GM19455 (cell line): ENCODE results near the gene MRC2.

Experiments
- ATAC-seq: cut with Tn5 transposase; IDR thresholded peaks from one replicate; pipeline ENCODE4 v1.9.1; 2021; ENCODE audit not compliant: unreplicated experiment

The MRC2 gene

GRCh38 chr17:62631086-62631935 lies 3.8 kb downstream of the MRC2 start:
- no peak for ATAC-seq

- no peak for ATAC-seq
Observed at GRCh38 chr17:62631936-62632924, 4.8 kb downstream of the MRC2 start.

GRCh38 chr17:62637809-62638208 lies 10.3 kb downstream of the MRC2 start:
- ATAC-seq, result no peak

- no peak for ATAC-seq
Observed at GRCh38 chr17:62641153-62641552, 13.7 kb downstream of the MRC2 start.

- no peak for ATAC-seq
Observed at GRCh38 chr17:62641951-62642350, 14.5 kb downstream of the MRC2 start.

- ATAC-seq, result no peak
Observed at GRCh38 chr17:62643496-62643895, 16.0 kb downstream of the MRC2 start.

GRCh38 chr17:62644487-62645173 lies 17.2 kb downstream of the MRC2 start:
- ATAC-seq, result no peak

- no peak for ATAC-seq
Observed at GRCh38 chr17:62648251-62648955, 20.9 kb downstream of the MRC2 start.

GRCh38 chr17:62648956-62649294 lies 21.5 kb downstream of the MRC2 start:
- no peak for ATAC-seq

- ATAC-seq, result no peak
Observed at GRCh38 chr17:62649570-62649969, 22.1 kb downstream of the MRC2 start.

- ATAC-seq, result no peak
Observed at GRCh38 chr17:62650587-62650986, 23.1 kb downstream of the MRC2 start.

- ATAC-seq, result no peak
Observed at GRCh38 chr17:62652251-62653001, 25.0 kb downstream of the MRC2 start.

- ATAC-seq, result peak; percentile 85
Observed at GRCh38 chr17:62653002-62653825, 25.7 kb downstream of the MRC2 start.

GRCh38 chr17:62653826-62654761 lies 26.6 kb downstream of the MRC2 start:
- ATAC-seq, result no peak

GRCh38 chr17:62655656-62656055 lies 28.2 kb downstream of the MRC2 start:
- ATAC-seq, result no peak

- ATAC-seq, result no peak
Observed at GRCh38 chr17:62656446-62656845, 29.0 kb downstream of the MRC2 start.

- no peak for ATAC-seq
Observed at GRCh38 chr17:62657145-62657665, 29.7 kb downstream of the MRC2 start.

GRCh38 chr17:62657690-62658089 lies 30.2 kb downstream of the MRC2 start:
- no peak for ATAC-seq
